Stomach (tissue), 4 donors: ENCODE results near the gene IREB2.

ENCODE experiments used
- CTCF ChIP-seq, 7 experiments: fragments of 450-650 bp in 4 of 7; fragments of 200-600 bp in 3 of 7; sonication (generic) in 3 of 7; IDR thresholded peaks; one replicate each; pipeline ENCODE4 v1.5.1; 2016 to 2019; ENCODE audit warnings: antibody characterized with exemption in 7 of 7, control low read depth in 2 of 7, mild to moderate bottlenecking in 1 of 7
- EP300 ChIP-seq: sonication (generic); formaldehyde crosslinking; IDR thresholded peaks from one replicate; pipeline ENCODE4 v1.6.1; 2017; ENCODE audit warnings: antibody characterized with exemption
- POLR2A ChIP-seq, 4 donors: fragments of 450-650 bp; IDR thresholded peaks; one replicate each; pipeline ENCODE4 v1.6.1; 2016; ENCODE audit warnings: antibody characterized with exemption in 4 of 4, control low read depth in 2 of 4, mild to moderate bottlenecking in 1 of 4, moderate library complexity in 1 of 4
- POLR2AphosphoS5 ChIP-seq, 3 donors: sonication (generic); formaldehyde crosslinking; IDR thresholded peaks; one replicate each; pipeline ENCODE4 v1.6.1; 2016; ENCODE audit warnings: antibody characterized with exemption in 3 of 3

DNA sequence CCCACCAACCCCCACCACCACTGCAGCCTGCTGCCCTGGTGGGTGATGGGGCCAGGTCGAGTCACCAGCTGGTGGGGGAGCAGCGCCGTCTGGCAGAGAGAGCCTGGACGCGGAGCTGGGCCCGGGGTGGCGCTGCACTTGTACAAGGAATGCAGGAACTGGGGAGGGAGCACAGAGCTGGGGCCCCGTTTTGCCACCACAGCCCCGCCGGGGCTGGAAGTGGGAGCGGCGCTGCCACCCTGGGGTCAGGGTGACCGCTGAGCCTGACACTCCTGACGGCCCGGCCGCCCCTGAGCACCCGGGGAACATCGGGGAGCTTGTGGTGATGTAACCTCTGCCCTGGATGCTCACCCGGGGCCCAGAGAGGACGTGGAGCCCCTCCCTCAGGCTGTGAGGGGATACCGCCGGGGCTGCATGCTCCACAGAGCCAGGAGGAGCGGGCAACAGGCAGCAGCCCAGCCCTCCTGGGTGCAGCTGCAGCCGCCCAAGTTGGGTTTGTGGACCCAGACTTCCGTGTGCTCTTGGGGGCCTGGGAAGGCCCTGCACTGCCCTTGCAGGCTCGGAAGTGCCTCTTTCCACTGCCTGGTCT, 32.6 kb upstream of the IREB2 start:
- TF ChIP-seq CTCF (IDR thresholded peaks at IDR 0.05) (no peak), POLR2A (IDR thresholded peaks at IDR 0.05) (no peak), EP300 (no peak), POLR2AphosphoS5 (IDR thresholded peaks at IDR 0.05) (no peak)
